D341Med (cell line): ENCODE measurements around the gene VPS52.
"Not testable (repeated sequence)": the region's sequence is repeated elsewhere in the genome, so short reads cannot be mapped to it uniquely, and the experiment has no call there.

ENCODE experiments used
- DNase-seq: peaks from one replicate; pipeline ENCODE4 v3.0.0; 2012; ENCODE audit warnings: low spot score

VPS52 gene

DNA sequence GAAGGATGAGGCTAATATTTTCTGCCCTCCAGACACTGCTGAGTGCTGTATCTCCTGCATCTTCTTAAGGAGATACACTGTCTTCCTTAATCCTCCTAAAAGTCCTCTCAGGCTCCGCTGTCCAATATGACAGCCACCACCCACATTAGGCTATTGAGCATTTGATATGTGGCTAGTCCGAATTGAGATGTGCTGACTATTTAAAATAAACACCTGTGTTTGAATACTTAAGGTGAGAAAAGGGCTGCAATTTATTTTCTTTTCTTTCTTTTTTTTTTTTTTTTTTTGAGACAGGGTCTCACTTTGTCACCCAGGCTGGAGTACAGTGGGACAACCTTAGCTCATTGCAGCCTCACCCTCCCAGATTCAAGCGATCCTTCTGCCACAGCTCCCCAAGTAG lies 30.2 kb upstream of the VPS52 start:
- no peak for DNase-seq

DNA sequence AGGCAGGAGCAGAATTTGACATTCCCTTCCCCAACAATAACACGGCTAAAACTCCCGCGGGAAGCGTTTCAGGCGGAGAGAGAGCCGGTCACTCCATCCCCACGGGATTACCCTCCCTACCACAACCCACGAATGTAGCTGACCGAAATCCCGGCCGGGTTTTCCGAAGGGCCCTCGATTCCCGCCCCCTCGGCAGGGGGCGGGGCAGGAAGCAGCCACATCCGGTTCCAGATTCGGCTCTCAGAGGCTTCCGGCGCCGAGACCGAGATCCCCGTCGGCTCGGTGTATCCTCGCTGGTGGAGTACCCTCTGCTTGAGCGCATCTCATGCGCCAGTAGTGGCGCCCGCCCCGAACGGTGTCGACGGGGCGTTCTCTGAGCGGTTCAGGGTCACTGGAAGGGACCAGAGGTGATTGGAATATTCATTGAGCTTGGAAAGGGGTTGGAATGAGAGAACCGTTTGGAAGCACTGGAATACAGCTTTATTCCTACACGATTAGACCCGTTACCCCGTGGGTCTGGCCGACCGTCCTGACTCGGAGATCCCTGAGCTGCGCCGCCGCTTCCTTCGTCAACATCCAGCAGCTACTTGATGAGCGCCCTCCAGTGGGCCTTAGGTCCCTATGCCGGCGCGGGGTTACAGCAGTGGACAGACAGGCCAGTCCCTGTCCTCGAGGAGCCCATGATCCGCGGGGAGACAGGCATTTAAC lies 27.7 kb upstream of the VPS52 start:
- peak; percentile 92 for DNase-seq

DNA sequence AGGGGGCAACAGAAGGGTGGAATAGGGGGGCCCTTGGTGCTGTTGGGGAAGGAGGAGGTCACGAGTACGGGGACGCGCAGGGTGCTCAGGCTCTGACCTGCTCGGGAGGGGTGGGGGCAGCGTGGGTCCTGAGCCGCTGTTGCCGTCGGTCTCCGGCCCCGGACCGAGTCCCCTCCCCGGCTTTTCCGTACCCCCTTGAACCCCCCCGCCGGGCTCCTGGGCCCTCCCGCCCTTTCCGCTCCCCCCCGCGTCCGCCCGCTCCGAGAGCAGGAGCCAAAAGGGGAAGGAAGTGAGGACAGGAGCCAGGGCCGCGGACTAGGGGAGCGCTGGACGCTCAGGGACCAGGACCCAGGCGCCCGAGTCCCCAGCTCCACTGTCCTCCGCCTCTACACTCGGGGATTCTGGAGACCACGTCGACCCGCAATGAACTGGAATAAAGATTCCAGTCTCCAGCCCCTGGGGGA lies 27.1 kb upstream of the VPS52 start, which contains the start of gene RGL2:
Gene RGL2 (minus strand): TSS at position 170 of the 464 bp plus-strand sequence. CDS start 332 bp downstream, outside the sequence.
- peak; percentile 69 for DNase-seq

DNA sequence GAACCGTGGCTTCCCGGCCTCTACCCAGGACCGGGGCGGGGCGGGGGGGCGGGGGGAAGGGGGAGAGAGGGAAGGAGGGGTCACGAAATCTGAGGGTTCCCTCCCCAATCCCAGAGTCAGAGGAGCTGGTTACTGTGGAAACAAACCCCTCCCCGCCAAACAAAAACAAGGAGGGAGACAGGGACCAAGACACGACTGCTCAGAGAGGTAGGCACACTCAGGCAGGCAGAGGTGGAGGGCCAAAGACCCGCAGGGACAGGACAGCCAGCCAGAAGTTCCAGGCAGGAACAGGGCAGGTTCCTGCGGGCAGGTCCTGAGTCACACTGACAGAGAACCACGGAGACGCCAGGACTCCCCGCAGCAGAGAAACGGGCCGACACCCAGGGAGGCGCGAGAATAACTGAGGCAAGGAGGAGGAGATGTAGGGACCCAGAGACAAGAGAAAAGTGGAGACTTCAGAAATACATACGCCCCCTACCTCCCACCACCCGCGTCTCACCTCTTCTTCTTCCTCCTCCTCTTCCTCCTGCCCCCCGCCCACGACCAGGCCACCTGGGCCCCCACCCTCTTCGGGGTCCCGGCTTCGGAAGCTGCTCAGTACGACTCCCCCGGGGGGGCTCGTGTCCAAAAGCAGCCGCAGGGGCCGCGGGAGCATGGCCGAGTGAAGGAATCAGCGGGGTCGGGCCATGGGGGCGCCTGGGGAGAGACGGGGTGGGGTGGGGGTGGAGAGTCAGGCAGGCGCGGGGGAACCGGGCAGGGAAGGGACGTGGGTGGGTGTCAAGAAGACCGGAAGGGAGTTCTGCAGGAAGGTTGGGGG lies 26.5 kb upstream of the VPS52 start:
- peak; percentile 59 for DNase-seq

DNA sequence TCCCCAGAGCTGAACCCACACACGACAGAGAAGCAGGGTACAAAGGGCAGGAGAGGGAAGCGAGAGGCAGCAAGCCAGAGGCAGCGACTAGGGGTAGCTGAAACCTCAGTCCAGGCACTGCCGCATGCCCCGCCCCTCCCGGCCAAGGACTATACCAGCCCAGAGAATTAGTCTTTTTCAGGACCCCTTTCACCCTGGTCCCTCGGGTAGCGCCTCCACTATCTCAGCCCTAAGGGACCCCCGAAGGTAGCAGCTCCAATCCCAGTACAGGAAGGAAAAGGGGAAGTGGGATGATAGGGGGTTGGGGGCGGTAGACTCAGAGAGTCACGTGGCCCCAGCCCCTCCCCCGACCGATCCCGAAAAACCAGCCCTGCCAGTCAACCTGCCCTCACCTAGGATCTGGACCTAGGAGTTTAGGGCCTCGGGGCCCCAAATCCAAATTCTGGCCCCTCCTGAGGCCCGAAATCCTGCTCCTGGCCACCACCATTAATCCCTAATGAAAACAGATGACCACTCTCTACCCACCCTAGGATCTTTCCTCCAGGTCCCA lies 25.8 kb upstream of the VPS52 start:
- DNase-seq = no peak

DNA sequence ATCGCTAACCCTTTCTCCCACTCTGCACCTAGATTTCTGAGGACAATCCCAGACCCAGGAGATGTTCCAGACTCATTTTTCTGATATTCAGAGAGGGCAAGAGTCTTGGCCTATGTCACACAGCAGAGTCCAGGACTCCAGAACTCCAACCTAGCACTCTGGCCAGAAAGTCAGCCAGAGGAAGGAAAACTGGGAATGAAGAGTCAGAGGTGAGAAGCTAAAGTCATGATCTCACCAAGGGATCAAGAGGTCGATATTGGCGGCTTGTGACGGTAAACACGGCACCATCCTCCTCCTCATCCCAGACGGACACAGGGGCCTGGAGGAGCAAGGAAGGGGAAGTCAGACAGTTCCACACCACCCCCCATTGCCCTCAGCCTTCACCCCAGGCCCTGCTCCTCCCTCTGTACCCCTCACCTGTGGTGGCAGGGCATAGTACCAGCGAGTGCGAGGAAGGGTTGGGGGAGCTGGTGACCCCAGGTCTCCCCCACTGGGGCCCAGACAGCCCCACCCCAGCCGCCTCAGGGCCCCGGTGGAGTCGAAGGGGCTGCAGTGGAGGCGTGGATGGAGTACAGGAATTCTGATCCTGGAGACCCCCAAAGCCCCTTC lies 25.2 kb upstream of the VPS52 start:
- DNase-seq = no peak

DNA sequence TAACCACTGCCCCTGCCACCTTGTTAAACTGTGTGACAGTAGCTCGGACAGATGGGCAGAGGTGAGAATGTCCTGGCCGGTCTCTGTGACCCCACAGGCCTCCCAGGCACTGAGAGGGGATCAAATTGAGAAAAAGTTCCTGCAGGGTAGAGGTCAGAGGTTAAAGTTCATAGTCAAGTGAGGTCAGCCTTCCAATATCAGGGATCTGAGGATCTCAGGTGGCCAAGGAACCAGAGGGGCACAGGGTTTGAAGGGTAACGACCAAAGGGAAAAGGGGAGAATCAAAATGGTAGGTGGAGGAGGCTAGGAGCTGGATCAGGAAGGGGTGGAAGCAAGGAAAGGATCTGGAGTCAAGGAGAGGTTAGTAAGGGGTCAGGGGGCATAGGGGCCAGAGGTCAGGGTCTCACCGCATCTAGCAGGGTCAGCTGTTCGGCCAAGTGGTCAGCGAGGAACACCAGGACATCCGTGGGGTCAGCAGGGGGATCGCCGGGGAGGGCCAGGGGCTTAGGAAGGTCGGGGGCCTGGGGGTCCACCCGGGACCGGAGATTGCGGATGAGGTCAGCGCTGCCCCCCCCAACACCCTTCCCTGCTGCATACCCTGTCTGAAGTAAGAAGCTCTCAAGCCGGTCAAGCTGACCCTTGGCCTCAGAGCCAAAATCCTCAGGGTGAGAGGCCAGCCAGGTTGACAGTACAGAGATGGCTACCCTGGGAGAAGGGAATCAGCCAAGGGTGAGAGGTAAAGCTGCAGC lies 24.1 kb upstream of the VPS52 start:
- no peak for DNase-seq

DNA sequence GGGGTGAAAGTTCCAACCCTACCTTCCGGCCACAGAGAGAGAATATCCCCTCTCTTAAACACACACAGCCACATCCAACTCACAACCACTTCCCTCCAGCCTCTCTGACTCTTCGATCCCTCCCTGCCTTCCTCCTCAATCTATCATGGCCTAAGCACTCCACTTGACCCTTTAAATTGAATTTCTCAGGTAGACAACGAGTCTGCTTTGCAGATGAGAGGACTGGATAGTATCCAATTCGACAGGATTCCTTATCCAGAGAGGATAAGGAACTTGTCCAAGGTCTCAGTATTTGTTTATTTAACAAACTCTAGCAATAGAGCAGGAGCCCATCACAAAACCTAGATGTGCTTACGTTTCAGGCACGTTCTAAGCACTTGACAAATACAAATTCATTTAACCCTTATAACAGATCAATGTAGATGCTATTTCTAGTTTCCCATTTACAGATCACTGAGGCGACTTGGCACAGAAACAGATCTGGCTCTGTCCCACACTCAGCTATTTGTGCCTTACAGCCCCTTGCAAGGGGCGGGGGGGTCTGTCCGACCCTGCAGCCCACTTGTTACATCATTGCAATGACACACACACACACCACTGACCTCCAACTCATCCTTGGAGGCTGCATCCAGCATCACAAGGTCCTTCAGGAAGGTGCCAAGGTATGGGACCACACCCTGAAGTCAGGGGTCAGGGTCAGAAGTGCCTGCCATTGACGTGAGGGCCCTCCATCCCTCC lies 22.6 kb upstream of the VPS52 start:
- DNase-seq = no peak

DNA sequence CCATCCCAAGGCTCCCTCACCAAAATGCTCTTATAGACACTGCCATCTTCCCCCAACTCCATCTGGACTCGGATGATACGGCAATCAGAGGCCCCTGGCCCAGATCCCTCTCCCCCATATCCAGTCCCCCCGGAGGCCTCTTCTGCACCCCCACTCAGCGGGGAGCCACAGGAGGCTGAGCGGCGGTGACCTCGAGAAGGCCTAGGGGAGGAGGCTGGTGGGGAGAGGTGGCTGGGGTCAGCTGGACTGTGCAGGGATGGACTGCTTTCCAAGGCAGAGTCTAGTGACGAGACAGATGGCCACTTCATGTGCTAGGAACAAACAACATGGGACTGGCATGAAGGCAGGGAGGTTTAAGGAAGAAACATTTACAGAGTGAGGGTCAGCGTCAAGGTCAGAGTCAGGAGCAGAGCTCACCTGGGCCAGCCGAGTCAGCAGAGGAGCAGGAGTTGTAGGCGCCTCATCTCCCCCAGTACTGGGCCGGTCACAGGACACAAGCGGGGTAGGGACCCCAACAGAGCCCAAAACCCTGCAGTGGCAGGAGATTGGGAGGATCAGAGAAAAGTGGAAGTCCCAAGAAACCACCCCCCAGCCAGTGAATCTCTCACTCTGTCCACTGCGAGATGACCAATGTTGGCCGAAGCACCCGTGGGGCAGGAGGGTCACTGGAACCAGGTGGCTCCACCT lies 21.5 kb upstream of the VPS52 start:
- no peak for DNase-seq

DNA sequence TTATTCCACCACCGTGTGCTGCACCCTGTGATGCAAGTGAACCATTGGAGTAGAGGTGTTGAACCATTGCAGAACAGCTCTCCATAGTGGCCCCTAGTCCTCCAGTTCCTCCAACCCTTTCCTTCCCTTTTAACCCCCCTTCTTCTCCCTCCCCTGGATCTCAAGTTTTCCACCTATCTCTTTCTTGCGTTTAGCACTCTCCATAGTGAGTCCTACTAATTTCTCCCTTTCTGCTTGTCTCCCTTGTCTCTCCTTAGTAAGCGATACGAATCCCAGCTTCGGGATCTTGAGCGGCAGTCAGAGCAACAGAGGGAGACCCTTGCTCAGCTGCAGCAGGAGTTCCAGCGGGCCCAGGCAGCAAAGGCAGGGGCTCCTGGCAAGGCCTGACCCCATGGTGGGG lies 18.8 kb upstream of the VPS52 start:
- DNase-seq = no peak

DNA sequence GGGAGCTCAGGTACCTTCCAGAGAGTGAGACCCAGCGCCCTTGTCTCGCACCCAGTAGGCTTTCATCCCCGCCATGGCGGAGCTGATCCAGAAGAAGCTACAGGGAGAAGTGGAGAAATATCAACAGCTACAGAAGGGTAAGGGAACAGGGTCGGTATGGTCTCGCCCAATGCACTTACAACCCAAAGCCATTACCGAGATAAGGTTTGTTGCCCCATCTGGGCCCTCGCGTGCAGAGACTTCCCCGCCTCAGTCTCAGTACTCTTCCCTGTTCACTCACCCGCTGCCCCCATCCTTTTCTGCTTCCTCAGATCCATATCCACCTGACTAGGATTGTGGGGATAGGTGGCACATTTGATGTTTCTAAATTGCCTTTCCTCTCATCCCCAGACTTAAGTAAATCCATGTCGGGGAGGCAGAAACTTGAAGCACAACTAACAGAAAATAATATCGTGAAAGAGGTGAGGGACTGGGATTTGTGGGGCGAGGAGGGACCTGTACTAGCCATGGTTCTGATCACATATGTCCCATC lies 18.2 kb upstream of the VPS52 start:
- peak; percentile 50 for DNase-seq

DNA sequence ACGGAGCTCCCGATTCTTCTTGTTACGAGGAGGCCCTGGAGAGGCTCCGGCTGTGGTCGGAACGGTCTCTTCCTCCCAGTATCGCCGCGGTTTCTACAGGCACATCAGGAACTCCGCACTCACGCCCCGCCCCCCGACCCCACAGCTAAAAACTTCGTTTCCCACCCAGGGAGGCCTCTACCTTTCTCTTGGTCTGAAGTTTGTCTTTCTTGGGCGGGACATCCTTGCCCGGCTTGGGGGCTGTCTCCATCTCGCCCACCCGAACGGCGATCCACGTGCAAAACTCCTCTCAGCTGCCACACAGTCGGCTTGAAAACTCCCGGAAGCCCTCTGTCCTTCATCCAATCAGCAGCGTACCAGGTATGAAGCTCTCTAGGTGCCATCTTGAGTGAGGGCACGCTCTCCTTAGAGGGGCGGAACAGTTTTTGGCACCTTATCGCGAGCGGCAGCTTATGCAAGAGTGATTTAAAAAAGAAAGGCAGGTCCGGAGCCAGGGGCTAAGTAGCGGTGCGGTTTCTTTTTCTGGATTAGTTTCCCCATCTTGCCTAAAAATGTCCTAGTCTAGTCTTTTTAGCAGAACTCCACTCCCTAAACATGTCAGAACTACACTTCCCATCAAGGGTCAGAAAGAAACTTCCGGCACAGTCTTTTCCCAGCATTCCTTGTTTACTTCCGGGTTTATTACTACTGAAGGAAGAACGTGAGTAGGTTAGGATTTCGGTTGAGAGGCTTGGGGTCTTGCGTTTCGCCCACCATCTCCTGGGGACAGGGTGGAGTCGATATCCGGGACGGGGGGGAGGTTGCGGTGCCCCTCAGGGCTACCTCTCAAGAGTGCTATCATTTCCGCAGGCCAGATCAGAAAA lies 17.5 kb upstream of the VPS52 start, which contains the start of the genes PFDN6 and WDR46:
Gene PFDN6 (plus strand): TSS at position 681 of the 863 bp plus-strand sequence. CDS start 256 bp downstream, outside the sequence.
Gene WDR46 (minus strand): TSS at position 319 of the 863 bp plus-strand sequence. CDS start 69 bp downstream, at position 250.
- DNase-seq = peak; percentile 89

DNA sequence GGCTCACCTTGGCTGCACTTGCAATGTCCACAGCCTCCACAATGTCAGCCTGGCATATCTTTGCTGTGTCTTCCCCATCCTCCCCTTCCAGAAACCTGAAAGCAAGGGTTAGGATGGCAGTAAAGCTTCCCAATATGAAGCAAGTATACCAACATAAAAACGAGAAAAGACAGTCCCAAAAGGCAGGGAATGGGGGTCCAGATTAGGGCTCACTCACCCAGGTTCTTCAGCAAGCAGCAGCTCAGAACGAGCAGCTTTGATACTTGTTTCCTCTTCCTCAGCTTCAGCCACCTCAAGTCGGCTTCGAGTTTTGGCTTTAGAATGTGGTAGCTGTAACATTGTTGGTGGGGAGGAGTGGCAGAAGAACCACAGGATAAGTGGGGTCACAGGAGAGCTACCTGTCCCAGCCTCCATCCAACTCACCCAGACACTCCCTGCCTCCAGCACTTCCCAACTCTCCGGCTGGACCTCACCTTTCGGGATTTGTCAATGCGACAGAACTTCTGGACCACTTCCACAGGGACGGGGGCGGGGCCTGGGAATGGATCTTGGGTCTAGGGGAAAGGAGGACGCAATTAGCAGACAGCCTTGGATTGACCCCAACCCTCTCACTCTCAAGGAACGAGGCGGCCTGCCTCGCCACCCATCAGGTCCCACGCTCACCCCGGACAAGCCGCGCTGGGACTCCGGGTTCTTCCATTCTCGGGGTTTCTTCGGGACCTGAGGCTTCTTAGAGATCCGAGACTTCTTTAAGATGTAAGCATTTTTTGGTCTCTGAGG lies 16.7 kb upstream of the VPS52 start:
- DNase-seq = no peak

DNA sequence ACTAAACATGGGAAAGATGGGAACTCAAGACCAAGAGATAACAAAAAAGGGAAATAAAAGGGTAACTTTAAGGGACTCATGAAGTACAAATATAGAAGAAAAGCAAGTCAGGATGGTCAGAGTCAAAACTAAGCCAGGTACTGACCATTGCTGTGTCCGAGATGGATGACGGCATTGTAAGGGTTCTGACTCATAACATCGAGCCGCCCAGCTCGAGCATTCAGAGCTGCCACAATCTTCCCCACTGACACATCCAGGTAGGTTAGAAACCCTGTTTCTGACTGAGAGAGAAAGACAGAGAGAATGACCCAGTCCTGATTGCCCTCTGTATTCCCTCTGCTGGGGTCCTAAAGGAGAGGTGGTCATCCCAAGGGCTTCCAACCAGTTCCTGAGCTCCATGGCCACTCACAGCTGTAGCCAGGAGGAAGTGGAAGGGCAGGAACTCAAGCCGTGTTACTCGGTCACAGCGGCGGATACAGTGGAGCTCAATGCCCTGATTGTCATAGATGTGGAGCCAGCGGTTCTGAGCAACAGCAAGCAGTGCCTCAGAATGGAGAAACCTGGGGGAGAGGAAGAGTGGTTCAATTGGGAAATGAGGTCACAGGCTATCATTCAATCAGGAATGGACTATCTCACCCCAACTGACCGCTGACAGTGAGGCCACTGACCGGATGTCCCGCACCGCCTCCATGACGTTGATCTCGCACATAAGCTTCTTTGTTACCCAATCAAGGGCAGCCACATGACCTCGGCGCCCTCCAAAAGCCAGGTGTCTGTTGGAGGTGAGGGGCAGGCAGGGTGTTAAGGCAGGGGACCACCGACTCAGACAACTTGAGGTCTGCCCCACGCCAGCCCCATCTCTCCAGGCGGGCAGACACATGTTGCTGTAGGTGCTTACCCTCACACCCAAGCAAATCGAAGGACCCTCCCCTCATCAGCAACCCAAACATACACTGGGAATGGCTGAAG lies 15.6 kb upstream of the VPS52 start:
- DNase-seq = no peak

DNA sequence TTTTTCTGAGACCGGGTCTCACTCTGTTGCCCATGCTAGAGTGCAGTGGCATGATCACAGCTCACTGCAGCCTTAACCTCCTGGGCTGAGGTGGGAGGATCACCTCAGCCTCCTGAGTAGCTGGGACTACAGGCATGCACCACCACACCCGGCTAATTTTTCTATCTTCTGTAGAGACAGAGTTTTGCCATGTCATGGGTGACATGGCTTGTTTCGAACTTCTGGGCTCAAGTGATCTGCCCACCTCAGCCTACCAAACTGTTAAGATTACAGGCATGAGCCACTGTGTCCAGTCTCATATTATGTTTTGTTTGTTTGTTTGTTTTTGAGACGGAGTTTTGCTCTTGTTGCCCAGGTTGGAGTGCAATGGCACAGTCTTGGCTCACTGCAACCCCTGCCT lies 13.5 kb upstream of the VPS52 start:
- not testable (repeated sequence) for DNase-seq

DNA sequence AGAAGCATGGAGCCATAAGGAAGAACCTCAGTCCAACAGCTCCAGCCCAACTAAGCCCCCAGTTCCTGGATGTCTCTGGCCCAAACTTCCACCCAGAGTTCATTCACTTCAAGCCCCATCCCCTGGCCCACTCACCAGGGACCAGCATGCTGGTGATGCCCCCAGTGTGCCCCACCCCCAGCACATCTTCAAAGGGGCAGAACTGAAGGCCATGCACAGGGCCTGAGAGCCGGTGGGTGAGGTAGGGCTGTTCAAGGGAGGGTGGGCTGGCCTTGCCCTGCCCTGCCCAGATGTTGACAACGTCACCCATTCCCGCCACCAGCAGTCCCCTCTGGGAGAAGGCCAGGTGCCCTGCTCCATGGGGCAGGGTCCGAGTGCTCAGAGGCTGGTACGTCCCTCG lies 8.9 kb upstream of the VPS52 start:
- no peak for DNase-seq

DNA sequence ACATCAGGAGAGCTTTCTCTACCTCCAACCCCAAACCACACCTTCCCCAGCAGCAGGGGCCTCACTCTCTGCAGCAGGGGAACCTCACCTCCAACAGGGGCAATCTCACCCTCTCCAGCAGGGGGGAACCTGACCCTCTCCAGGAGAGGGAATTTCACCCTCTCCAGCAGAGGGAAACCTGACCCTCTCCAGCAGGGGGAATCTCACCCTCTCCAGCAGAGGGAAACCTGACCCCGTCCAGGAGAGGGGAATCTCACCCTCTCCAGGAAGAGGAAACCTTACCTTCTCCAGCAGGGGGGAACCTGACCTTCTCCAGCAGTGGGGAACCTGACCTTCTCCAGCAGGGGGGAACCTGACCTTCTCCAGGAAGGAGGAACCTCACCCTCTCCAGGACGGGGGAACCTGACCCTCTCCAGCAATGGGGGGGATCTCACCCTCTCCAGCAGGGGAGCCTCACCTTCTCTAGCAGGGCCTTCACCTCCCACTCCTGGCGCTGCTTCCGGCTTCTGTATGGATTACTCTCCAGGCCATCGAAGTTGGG lies 8.4 kb upstream of the VPS52 start:
- DNase-seq = peak; percentile 82
